HEK293T (cell line): ENCODE data around the gene SLC25A48.

Experiments
- ARNT ChIP-seq: fragments of 450-650 bp; IDR thresholded peaks from 2 replicates; pipeline ENCODE4 v1.6.1; 2017; ENCODE audit warnings: mild to moderate bottlenecking
- BHLHE40 ChIP-seq: fragments of 450-650 bp; IDR thresholded peaks from 2 replicates; pipeline ENCODE4 v1.6.1; 2016; ENCODE audit warnings: mild to moderate bottlenecking, moderate library complexity, borderline replicate concordance
- CTBP1 ChIP-seq: fragments of 450-650 bp; IDR thresholded peaks from 2 replicates; pipeline ENCODE4 v1.6.1; 2016; ENCODE audit warnings: borderline replicate concordance
- ELF4 ChIP-seq: fragments of 450-650 bp; IDR thresholded peaks from 2 replicates; pipeline ENCODE4 v1.6.1; 2017; ENCODE audit warnings: antibody characterized with exemption
- FOXA1 ChIP-seq: fragments of 450-650 bp; IDR thresholded peaks from 2 replicates; pipeline ENCODE4 v1.6.1; 2016; ENCODE audit warnings: mild to moderate bottlenecking
- FOXK2 ChIP-seq: fragments of 450-650 bp; IDR thresholded peaks from 2 replicates; pipeline ENCODE4 v1.6.1; 2016; ENCODE audit warnings: mild to moderate bottlenecking
- FOXM1 ChIP-seq: fragments of 450-650 bp; IDR thresholded peaks from 2 replicates; pipeline ENCODE4 v1.6.1; 2017; ENCODE audit warnings: mild to moderate bottlenecking, borderline replicate concordance
- HDGF ChIP-seq: fragments of 450-650 bp; IDR thresholded peaks from 2 replicates; pipeline ENCODE4 v1.6.1; 2017; ENCODE audit warnings: antibody characterized with exemption, borderline replicate concordance
- L3MBTL2 ChIP-seq: fragments of 450-650 bp; conservative IDR thresholded peaks from 2 replicates; pipeline ENCODE4 v1.6.1; 2016; ENCODE audit warnings: mild to moderate bottlenecking
- LEF1 ChIP-seq: fragments of 450-650 bp; IDR thresholded peaks from 2 replicates; pipeline ENCODE4 v1.6.1; 2017; ENCODE audit warnings: mild to moderate bottlenecking, borderline replicate concordance
- PKNOX1 ChIP-seq: fragments of 450-650 bp; IDR thresholded peaks from 2 replicates; pipeline ENCODE4 v1.6.1; 2016
- SP1 ChIP-seq: fragments of 450-650 bp; IDR thresholded peaks from 2 replicates; pipeline ENCODE4 v1.6.1; 2017
- ZNF384 ChIP-seq: fragments of 450-650 bp; IDR thresholded peaks from 2 replicates; pipeline ENCODE4 v1.6.1; 2016

DNA sequence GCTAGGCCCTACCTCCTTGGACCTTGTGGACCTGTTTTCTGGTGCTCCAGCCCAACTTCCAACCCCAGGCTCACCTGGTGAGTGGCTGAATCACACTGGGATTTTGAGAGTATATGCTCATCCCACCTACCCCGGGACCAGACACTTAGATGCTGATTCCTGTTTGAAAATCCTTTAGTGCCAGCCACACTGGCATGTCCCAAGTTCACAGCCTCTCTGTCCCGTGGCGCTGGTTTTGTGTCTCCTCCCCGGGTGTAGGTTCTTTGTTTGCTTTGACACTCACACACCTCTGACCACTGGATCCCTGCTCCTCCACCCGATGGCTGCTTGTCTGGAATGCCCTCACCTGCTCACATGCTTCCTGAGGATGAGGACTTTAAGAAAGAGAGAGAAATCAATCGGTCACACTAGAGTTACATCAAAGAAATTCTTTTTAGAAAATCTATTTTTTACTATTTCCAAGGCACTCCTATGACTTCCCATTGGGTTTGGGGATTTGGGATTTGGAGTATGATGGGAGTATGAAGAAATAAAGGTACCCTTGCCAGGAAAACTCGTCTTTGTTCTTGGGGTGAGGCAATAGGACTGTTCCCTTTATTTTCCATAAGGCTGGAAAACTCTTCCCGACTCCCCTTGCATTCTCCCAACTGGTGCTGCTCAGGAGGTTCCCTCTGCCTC lies 7.3 kb upstream of the SLC25A48 start:
- TF ChIP-seq HDGF (no peak), SP1 (no peak), LEF1 (no peak), ARNT (no peak), FOXM1 (no peak), ZNF384 (no peak), FOXA1 (no peak), FOXK2 (no peak), PKNOX1 (no peak), ELF4 (no peak), BHLHE40 (no peak), CTBP1 (no peak), L3MBTL2 (no peak)
